ENCODE data around the gene ATOSA. TPM values are rescaled to one million over a fixed set of nuclear protein-coding genes. Genes with fewer than 3 reads are reported as not detected.

Gene ATOSA
- total and polyA plus RNA-seq, 2 of the 13 experiments (the other 11 are each of a cell fraction or from before 2014, with no cell fraction given): 6.6 to 16.3 TPM

DNA sequence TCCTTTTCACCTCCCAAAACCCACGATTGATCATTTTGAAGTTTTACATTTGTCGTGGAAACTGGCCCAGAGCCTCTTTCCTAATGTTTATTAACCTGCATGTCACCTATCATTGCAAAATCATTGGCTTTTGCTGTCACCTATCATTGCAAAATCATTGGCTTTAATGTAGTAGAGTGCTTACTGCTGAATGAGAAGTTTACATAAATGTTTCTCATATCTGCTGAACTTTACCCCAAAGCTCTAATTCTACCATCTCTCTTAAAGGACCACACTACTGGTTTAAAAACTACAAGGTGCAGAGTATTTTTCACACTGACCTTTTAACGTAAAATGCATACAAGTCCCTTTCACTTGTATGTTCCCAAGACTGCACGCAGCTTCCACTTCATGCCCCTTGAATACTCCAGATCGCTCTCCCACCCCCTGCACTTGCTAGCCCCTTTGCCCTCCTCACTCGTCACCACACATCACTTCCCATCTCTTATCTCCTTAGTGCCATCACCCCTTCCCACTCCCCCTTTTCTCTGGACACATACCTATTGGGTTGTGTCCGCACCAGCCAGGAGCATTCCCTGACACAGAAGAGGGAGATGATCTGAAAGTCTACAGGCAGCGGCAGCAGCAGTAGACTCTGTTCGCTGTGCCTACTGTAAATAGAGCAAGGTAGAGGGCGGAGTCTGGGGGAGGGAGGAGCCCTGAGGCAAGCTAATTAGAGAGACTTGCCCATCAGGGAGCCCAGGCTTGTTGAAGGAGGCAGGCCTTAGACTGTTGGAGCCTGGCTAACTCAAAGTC is 30.2 kb upstream of the ATOSA start (continued):
- TF ChIP-seq NFKB2 (CRISPR knock-in tag; IDR thresholded peaks at IDR 0.05; ENCODE audit: borderline replicate concordance) (no peak), GTF3A (CRISPR knock-in tag; conservative IDR thresholded peaks at IDR 0.05) (0 out of 2 replicates have a peak, but pooled peaks have one; percentile 40), MYPOP (CRISPR knock-in tag; IDR thresholded peaks at IDR 0.05) (no peak), ZFP90 (CRISPR knock-in tag; IDR thresholded peaks at IDR 0.05; ENCODE audit: borderline replicate concordance) (peak; percentile 65; the same call in 1 of the 2 replicates), ZNF703 (CRISPR knock-in tag; IDR thresholded peaks at IDR 0.05; ENCODE audit: borderline replicate concordance) (no peak), MED1 (CRISPR knock-in tag; IDR thresholded peaks at IDR 0.05) (0 out of 2 replicates have a peak, but pooled peaks have one; percentile 29), HNRNPUL1 (IDR thresholded peaks at IDR 0.05; ENCODE audit: low read depth, low read length) (no peak), KLF12 (CRISPR knock-in tag; IDR thresholded peaks at IDR 0.05; ENCODE audit: borderline replicate concordance) (peak; percentile 70; the same call in 1 of the 2 replicates), POGK (CRISPR knock-in tag; conservative IDR thresholded peaks at IDR 0.05) (no peak), CEBPB (IDR thresholded peaks at IDR 0.05; ENCODE audit: borderline replicate concordance, low read depth, low read length) (peak; percentile 83), ZNF761 (CRISPR knock-in tag; conservative IDR thresholded peaks at IDR 0.05) (0 out of 2 replicates have a peak, but pooled peaks have one; percentile 46), ZEB1 (IDR thresholded peaks at IDR 0.05; ENCODE audit: insufficient replicate concordance, low read depth) (no peak)
- TF ChIP-seq, protein P1, sequence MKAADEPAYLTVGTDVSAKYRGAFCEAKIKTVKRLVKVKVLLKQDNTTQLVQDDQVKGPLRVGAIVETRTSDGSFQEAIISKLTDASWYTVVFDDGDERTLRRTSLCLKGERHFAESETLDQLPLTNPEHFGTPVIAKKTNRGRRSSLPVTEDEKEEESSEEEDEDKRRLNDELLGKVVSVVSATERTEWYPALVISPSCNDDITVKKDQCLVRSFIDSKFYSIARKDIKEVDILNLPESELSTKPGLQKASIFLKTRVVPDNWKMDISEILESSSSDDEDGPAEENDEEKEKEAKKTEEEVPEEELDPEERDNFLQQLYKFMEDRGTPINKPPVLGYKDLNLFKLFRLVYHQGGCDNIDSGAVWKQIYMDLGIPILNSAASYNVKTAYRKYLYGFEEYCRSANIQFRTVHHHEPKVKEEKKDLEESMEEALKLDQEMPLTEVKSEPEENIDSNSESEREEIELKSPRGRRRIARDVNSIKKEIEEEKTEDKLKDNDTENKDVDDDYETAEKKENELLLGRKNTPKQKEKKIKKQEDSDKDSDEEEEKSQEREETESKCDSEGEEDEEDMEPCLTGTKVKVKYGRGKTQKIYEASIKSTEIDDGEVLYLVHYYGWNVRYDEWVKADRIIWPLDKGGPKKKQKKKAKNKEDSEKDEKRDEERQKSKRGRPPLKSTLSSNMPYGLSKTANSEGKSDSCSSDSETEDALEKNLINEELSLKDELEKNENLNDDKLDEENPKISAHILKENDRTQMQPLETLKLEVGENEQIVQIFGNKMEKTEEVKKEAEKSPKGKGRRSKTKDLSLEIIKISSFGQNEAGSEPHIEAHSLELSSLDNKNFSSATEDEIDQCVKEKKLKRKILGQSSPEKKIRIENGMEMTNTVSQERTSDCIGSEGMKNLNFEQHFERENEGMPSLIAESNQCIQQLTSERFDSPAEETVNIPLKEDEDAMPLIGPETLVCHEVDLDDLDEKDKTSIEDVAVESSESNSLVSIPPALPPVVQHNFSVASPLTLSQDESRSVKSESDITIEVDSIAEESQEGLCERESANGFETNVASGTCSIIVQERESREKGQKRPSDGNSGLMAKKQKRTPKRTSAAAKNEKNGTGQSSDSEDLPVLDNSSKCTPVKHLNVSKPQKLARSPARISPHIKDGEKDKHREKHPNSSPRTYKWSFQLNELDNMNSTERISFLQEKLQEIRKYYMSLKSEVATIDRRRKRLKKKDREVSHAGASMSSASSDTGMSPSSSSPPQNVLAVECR (CRISPR knock-in tag; IDR thresholded peaks at IDR 0.05; ENCODE audit: borderline replicate concordance): peak; percentile 36; the same call in 1 of the 2 replicates
- TF ChIP-seq, protein P2, sequence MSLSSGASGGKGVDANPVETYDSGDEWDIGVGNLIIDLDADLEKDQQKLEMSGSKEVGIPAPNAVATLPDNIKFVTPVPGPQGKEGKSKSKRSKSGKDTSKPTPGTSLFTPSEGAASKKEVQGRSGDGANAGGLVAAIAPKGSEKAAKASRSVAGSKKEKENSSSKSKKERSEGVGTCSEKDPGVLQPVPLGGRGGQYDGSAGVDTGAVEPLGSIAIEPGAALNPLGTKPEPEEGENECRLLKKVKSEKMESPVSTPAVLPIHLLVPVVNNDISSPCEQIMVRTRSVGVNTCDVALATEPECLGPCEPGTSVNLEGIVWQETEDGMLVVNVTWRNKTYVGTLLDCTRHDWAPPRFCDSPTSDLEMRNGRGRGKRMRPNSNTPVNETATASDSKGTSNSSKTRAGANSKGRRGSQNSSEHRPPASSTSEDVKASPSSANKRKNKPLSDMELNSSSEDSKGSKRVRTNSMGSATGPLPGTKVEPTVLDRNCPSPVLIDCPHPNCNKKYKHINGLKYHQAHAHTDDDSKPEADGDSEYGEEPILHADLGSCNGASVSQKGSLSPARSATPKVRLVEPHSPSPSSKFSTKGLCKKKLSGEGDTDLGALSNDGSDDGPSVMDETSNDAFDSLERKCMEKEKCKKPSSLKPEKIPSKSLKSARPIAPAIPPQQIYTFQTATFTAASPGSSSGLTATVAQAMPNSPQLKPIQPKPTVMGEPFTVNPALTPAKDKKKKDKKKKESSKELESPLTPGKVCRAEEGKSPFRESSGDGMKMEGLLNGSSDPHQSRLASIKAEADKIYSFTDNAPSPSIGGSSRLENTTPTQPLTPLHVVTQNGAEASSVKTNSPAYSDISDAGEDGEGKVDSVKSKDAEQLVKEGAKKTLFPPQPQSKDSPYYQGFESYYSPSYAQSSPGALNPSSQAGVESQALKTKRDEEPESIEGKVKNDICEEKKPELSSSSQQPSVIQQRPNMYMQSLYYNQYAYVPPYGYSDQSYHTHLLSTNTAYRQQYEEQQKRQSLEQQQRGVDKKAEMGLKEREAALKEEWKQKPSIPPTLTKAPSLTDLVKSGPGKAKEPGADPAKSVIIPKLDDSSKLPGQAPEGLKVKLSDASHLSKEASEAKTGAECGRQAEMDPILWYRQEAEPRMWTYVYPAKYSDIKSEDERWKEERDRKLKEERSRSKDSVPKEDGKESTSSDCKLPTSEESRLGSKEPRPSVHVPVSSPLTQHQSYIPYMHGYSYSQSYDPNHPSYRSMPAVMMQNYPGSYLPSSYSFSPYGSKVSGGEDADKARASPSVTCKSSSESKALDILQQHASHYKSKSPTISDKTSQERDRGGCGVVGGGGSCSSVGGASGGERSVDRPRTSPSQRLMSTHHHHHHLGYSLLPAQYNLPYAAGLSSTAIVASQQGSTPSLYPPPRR (CRISPR knock-in tag; IDR thresholded peaks at IDR 0.05; ENCODE audit: borderline replicate concordance): peak; percentile 20; the same call in 1 of the 2 replicates

All from HepG2 (cell line).